Measurements from ENCODE around the gene KLF4. TPM values are rescaled to one million over a fixed set of nuclear protein-coding genes. Genes with fewer than 3 reads are reported as not detected.
A peak's percentile ranks its signal among the peaks of the same experiment; 100 is the strongest.
"Not testable (repeated sequence)": the region's sequence is repeated elsewhere in the genome, so short reads cannot be mapped to it uniquely, and the experiment has no call there.

KLF4 gene
- total and polyA plus RNA-seq, 4 donors, result 39.7 to 202 (median 64.2) TPM

GRCh38 chr9:107490606-107490970 is 1.0 kb upstream of the KLF4 start:
- DNase-seq, result peak; percentile 71 to 82
- H3K27ac ChIP-seq (ENCODE audit: low read depth in 1 of 2, low read length in 2 of 2), result peak overlapping the region in 1 of 2 donors; percentile 80
- H3K36me3 ChIP-seq (ENCODE audit: control insufficient read depth in 1 of 2, insufficient read depth in 2 of 2, low read length in 1 of 2); H3K27me3 ChIP-seq (ENCODE audit: control insufficient read depth in 1 of 2, insufficient read depth in 2 of 2, low read length in 1 of 2); H3K9me3 ChIP-seq (ENCODE audit: control insufficient read depth, low read length); ATAC-seq (ENCODE audit: low FRiP score); H3K4me1 ChIP-seq (ENCODE audit: control insufficient read depth in 1 of 2, insufficient read depth in 2 of 2, low read length in 2 of 2): not testable (repeated sequence)
- H3K4me3 ChIP-seq (ENCODE audit: low read length in 2 of 2), result peak overlapping the region; percentile 29
- intact Hi-C loops (cut with DNase I), result loop anchor here (1.0 to 5.0 kb wide), 5 partner anchors 14 to 358 kb away; no protein-coding TSS in a partner anchor
- whole genome bisulfite sequencing, 2 donors, result 5 to 6% methylated on average over 21 to 23 of the region's 23 CpGs

- Histone ChIP-seq H3K4me1 (ENCODE audit: control insufficient read depth in 1 of 2, insufficient read depth in 2 of 2, low read length in 2 of 2) (no peaks in the 10 kb centered on the region), H3K9me3 (ENCODE audit: control insufficient read depth, low read length) (no peaks in the 10 kb centered on the region), H3K27ac (ENCODE audit: low read depth in 1 of 2, low read length in 2 of 2) (peak overlapping the region in 1 of 2 donors; percentile 60), H3K27me3 (ENCODE audit: control insufficient read depth in 1 of 2, insufficient read depth in 2 of 2, low read length in 1 of 2) (no peaks in the 10 kb centered on the region), H3K36me3 (ENCODE audit: control insufficient read depth in 1 of 2, insufficient read depth in 2 of 2, low read length in 1 of 2) (no peaks in the 10 kb centered on the region), H3K4me3 (ENCODE audit: low read length in 2 of 2) (peak overlapping the region; percentile 36 to 41)
- ATAC-seq (ENCODE audit: low FRiP score), result no peak
- intact Hi-C loops (cut with DNase I), result loop anchor here in 1 of 2 donors (1.0 to 10.0 kb wide), 7 partner anchors 243 to 1078 kb away; no protein-coding TSS in a partner anchor
- 1% methylated on average over 33 to 46 of the region's 46 CpGs for WGBS, 2 donors
- DNase-seq, result no peak
These were observed 360 bp downstream of the KLF4 start for GRCh38 chr9:107489144-107489673.

GRCh38 chr9:107488375-107489143 is 1.0 kb downstream of the KLF4 start:
- H3K4me1 ChIP-seq (ENCODE audit: control insufficient read depth in 1 of 2, insufficient read depth in 2 of 2, low read length in 2 of 2), result no peaks in the 10 kb centered on the region
- H3K27me3 ChIP-seq (ENCODE audit: control insufficient read depth in 1 of 2, insufficient read depth in 2 of 2, low read length in 1 of 2), result no peaks in the 10 kb centered on the region
- 1% methylated on average over 77 to 80 of the region's 80 CpGs for WGBS, 2 donors
- H3K27ac ChIP-seq (ENCODE audit: low read depth in 1 of 2, low read length in 2 of 2), result peak overlapping the region in 1 of 2 donors; percentile 60
- intact Hi-C loops (cut with DNase I), result loop anchor here in 1 of 2 donors (1.0 to 10.0 kb wide), 7 partner anchors 244 to 1079 kb away; no protein-coding TSS in a partner anchor
- DNase-seq, result peak; percentile 90
- no peaks in the 10 kb centered on the region for H3K36me3 ChIP-seq (ENCODE audit: control insufficient read depth in 1 of 2, insufficient read depth in 2 of 2, low read length in 1 of 2)
- no peaks in the 10 kb centered on the region for H3K9me3 ChIP-seq (ENCODE audit: control insufficient read depth, low read length)
- peak; percentile 71 for ATAC-seq (ENCODE audit: low FRiP score)
- H3K4me3 ChIP-seq (ENCODE audit: low read length in 2 of 2), result peak overlapping the region; percentile 36 to 41

- DNase-seq (peak; percentile 73 to 88), ATAC-seq (ENCODE audit: low FRiP score) (peak; percentile 0)
- Histone ChIP-seq H3K27me3 (ENCODE audit: control insufficient read depth in 1 of 2, insufficient read depth in 2 of 2, low read length in 1 of 2) (no peaks in the 10 kb centered on the region), H3K36me3 (ENCODE audit: control insufficient read depth in 1 of 2, insufficient read depth in 2 of 2, low read length in 1 of 2) (no peaks in the 10 kb centered on the region), H3K4me3 (ENCODE audit: low read length in 2 of 2) (peak overlapping the region in 1 of 2 donors; percentile 41), H3K9me3 (ENCODE audit: control insufficient read depth, low read length) (no peaks in the 10 kb centered on the region), H3K27ac (ENCODE audit: low read depth in 1 of 2, low read length in 2 of 2) (no peak overlapping the region), H3K4me1 (ENCODE audit: control insufficient read depth in 1 of 2, insufficient read depth in 2 of 2, low read length in 2 of 2) (no peaks in the 10 kb centered on the region)
- WGBS, 2 donors, result 13 to 17% methylated on average over 79 to 91 of the region's 91 CpGs
- intact Hi-C loops (cut with DNase I), result loop anchor here in 1 of 2 donors (5.0 to 10.0 kb wide), 6 partner anchors 245 to 1080 kb away; no protein-coding TSS in a partner anchor
These were observed 1.8 kb downstream of the KLF4 start for GRCh38 chr9:107487521-107488374.

GRCh38 chr9:107486674-107487520 is 2.7 kb downstream of the KLF4 start:
- intact Hi-C loops (cut with DNase I), result loop anchor here in 1 of 2 donors (5.0 to 10.0 kb wide), 6 partner anchors 245 to 1080 kb away; no protein-coding TSS in a partner anchor
- no peak overlapping the region for H3K4me3 ChIP-seq (ENCODE audit: low read length in 2 of 2)
- H3K27me3 ChIP-seq (ENCODE audit: control insufficient read depth in 1 of 2, insufficient read depth in 2 of 2, low read length in 1 of 2), result no peaks in the 10 kb centered on the region
- H3K4me1 ChIP-seq (ENCODE audit: control insufficient read depth in 1 of 2, insufficient read depth in 2 of 2, low read length in 2 of 2), result no peaks in the 10 kb centered on the region
- H3K9me3 ChIP-seq (ENCODE audit: control insufficient read depth, low read length), result no peaks in the 10 kb centered on the region
- ATAC-seq (ENCODE audit: low FRiP score), result no peak
- DNase-seq, result peak in 1 of 2 donors; percentile 59
- 74 to 76% methylated on average over 31 of the region's 31 CpGs for WGBS, 2 donors
- no peaks in the 10 kb centered on the region for H3K36me3 ChIP-seq (ENCODE audit: control insufficient read depth in 1 of 2, insufficient read depth in 2 of 2, low read length in 1 of 2)
- H3K27ac ChIP-seq (ENCODE audit: low read depth in 1 of 2, low read length in 2 of 2), result no peak overlapping the region

GRCh38 chr9:107485458-107486043 is 4.0 kb downstream of the KLF4 start:
- H3K4me3 ChIP-seq (ENCODE audit: low read length in 2 of 2), result no peak overlapping the region
- H3K36me3 ChIP-seq (ENCODE audit: control insufficient read depth in 1 of 2, insufficient read depth in 2 of 2, low read length in 1 of 2), result no peaks in the 10 kb centered on the region
- DNase-seq (no peak), ATAC-seq (ENCODE audit: low FRiP score) (no peak)
- intact Hi-C loops (cut with DNase I), result loop anchor here in 1 of 2 donors (5.0 to 10.0 kb wide), 6 partner anchors 247 to 1082 kb away; no protein-coding TSS in a partner anchor
- peak overlapping the region in 1 of 2 donors; percentile 13 for H3K27ac ChIP-seq (ENCODE audit: low read depth in 1 of 2, low read length in 2 of 2)
- 87 to 89% methylated on average over 15 of the region's 15 CpGs for WGBS, 2 donors
- H3K27me3 ChIP-seq (ENCODE audit: control insufficient read depth in 1 of 2, insufficient read depth in 2 of 2, low read length in 1 of 2), result no peaks in the 10 kb centered on the region
- no peaks in the 10 kb centered on the region for H3K4me1 ChIP-seq (ENCODE audit: control insufficient read depth in 1 of 2, insufficient read depth in 2 of 2, low read length in 2 of 2)
- H3K9me3 ChIP-seq (ENCODE audit: control insufficient read depth, low read length), result no peaks in the 10 kb centered on the region

GRCh38 chr9:107484117-107484723 is 5.3 kb downstream of the KLF4 start:
- H3K27me3 ChIP-seq (ENCODE audit: control insufficient read depth in 1 of 2, insufficient read depth in 2 of 2, low read length in 1 of 2), result no peaks in the 10 kb centered on the region
- no peak overlapping the region for H3K4me3 ChIP-seq (ENCODE audit: low read length in 2 of 2)
- intact Hi-C loops (cut with DNase I), result loop anchor here (5.0 to 10.0 kb wide), 2 partner anchors 961 to 1083 kb away; no protein-coding TSS in a partner anchor
- WGBS, 2 donors, result 49 to 51% methylated on average over 4 of the region's 4 CpGs
- no peaks in the 10 kb centered on the region for H3K4me1 ChIP-seq (ENCODE audit: control insufficient read depth in 1 of 2, insufficient read depth in 2 of 2, low read length in 2 of 2)
- no peak overlapping the region for H3K27ac ChIP-seq (ENCODE audit: low read depth in 1 of 2, low read length in 2 of 2)
- H3K9me3 ChIP-seq (ENCODE audit: control insufficient read depth, low read length), result no peaks in the 10 kb centered on the region
- DNase-seq (no peak), ATAC-seq (ENCODE audit: low FRiP score) (no peak)
- no peaks in the 10 kb centered on the region for H3K36me3 ChIP-seq (ENCODE audit: control insufficient read depth in 1 of 2, insufficient read depth in 2 of 2, low read length in 1 of 2)
